ENCODE data around the gene LIFR.

Gene LIFR

DNA sequence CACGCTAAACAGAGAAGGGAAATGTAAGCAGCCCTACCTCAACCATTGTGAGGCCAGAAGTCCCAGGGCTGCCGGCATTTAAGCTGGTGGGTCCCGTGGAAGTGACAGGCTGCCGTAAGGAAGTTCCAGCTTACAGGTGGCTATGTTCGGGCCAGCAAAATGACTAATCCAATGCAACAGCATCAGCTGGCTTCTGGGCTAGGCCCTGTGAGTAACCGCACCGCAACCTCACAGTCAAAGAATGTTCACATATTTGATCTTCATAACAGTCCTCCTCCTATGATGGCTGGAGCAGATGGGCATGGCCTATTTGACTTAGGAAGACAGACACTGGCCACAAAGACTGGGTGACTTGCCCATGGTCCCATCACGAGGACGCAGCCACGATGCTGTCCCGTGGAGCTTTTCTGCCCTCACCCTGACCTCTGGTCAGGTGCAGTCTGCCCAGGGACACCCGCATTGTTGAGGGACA is 88.2 kb downstream of the LIFR start:
- DNase-seq (ENCODE audit: low read depth, low spot score): no peak
- no peak overlapping the region for H3K4me3 ChIP-seq (ENCODE audit: low read length)
- no peaks in the 10 kb centered on the region for H3K9me3 ChIP-seq (ENCODE audit: control insufficient read depth, insufficient read depth, low read length)
- H3K27me3 ChIP-seq (ENCODE audit: control insufficient read depth, insufficient read depth, low read length): no peaks in the 10 kb centered on the region
- peaks cover 3% of the 10 kb centered on the region for H3K4me1 ChIP-seq (ENCODE audit: control insufficient read depth, insufficient read depth, low read length)
- no peaks in the 10 kb centered on the region for H3K36me3 ChIP-seq (ENCODE audit: control insufficient read depth, insufficient read depth, low read length)
- no peak overlapping the region for H3K27ac ChIP-seq (ENCODE audit: low read length)
- no CpG with 5 or more reads among the region's 12 CpGs for WGBS (ENCODE audit: insufficient coverage, insufficient read length)

- no peak overlapping the region for H3K4me3 ChIP-seq (ENCODE audit: low read length)
- WGBS (ENCODE audit: insufficient coverage, insufficient read length): no CpG with 5 or more reads among the region's 22 CpGs
- H3K4me1 ChIP-seq (ENCODE audit: control insufficient read depth, insufficient read depth, low read length): peaks cover 3% of the 10 kb centered on the region
- no peaks in the 10 kb centered on the region for H3K9me3 ChIP-seq (ENCODE audit: control insufficient read depth, insufficient read depth, low read length)
- no peak for DNase-seq (ENCODE audit: low read depth, low spot score)
- H3K36me3 ChIP-seq (ENCODE audit: control insufficient read depth, insufficient read depth, low read length): no peaks in the 10 kb centered on the region
- no peak overlapping the region for H3K27ac ChIP-seq (ENCODE audit: low read length)
- H3K27me3 ChIP-seq (ENCODE audit: control insufficient read depth, insufficient read depth, low read length): no peaks in the 10 kb centered on the region
Measured at GRCh38 chr5:38467353-38468040, 88.9 kb downstream of the LIFR start.

DNA sequence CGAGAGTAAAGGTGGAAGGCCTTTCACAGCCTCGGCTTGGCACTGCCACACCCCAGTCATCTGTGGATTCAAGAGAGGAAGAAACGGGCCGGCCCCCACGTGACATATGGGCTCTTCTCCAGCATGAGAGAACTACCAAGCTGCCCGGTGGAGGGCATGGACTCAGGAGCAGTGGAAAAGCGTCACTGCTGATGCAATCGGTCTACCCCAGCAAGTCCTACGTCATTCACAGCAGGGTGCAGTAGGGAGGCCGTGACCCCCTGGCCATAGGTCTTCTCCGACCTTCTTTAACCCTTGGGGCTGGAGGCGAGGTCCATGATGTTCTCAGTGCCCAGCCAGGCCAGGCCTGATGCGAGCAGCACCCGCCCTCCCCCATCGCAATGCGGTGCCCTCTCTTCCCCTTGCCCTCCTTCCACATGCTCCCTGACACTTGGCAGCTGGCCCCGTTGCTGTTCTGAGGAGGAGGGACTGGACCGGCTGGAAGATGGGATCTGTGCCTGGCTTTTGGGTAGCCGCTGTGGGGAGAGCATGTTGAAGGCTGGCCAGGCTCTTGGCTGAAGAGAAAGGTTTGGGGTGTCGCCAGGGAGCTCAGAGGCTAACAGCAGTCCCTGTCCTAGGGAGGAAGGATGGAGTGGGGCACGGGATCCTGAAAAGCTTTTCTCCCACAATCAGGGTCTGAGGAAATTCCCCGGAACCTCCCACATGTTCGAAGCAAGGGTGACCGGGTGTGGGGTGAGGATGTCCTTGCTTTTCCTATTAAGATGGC is 89.8 kb downstream of the LIFR start:
- Histone ChIP-seq H3K4me3 (ENCODE audit: low read length) (no peak overlapping the region), H3K27me3 (ENCODE audit: control insufficient read depth, insufficient read depth, low read length) (no peaks in the 10 kb centered on the region), H3K36me3 (ENCODE audit: control insufficient read depth, insufficient read depth, low read length) (no peaks in the 10 kb centered on the region), H3K9me3 (ENCODE audit: control insufficient read depth, insufficient read depth, low read length) (no peaks in the 10 kb centered on the region), H3K4me1 (ENCODE audit: control insufficient read depth, insufficient read depth, low read length) (peaks cover 3% of the 10 kb centered on the region), H3K27ac (ENCODE audit: low read length) (no peak overlapping the region)
- no peak for DNase-seq (ENCODE audit: low read depth, low spot score)
- WGBS (ENCODE audit: insufficient coverage, insufficient read length): no CpG with 5 or more reads among the region's 24 CpGs

GRCh38 chr5:38465702-38466423 is 90.6 kb downstream of the LIFR start:
- Histone ChIP-seq H3K9me3 (ENCODE audit: control insufficient read depth, insufficient read depth, low read length) (no peaks in the 10 kb centered on the region), H3K4me3 (ENCODE audit: low read length) (no peak overlapping the region), H3K27me3 (ENCODE audit: control insufficient read depth, insufficient read depth, low read length) (no peaks in the 10 kb centered on the region), H3K27ac (ENCODE audit: low read length) (no peak overlapping the region), H3K4me1 (ENCODE audit: control insufficient read depth, insufficient read depth, low read length) (peaks cover 3% of the 10 kb centered on the region), H3K36me3 (ENCODE audit: control insufficient read depth, insufficient read depth, low read length) (no peaks in the 10 kb centered on the region)
- WGBS (ENCODE audit: insufficient coverage, insufficient read length): no CpG with 5 or more reads among the region's 9 CpGs
- no peak for DNase-seq (ENCODE audit: low read depth, low spot score)

GRCh38 chr5:38465061-38465460 is 91.4 kb downstream of the LIFR start:
- Histone ChIP-seq H3K36me3 (ENCODE audit: control insufficient read depth, insufficient read depth, low read length) (no peaks in the 10 kb centered on the region), H3K4me1 (ENCODE audit: control insufficient read depth, insufficient read depth, low read length) (peaks cover 3% of the 10 kb centered on the region), H3K27me3 (ENCODE audit: control insufficient read depth, insufficient read depth, low read length) (no peaks in the 10 kb centered on the region), H3K9me3 (ENCODE audit: control insufficient read depth, insufficient read depth, low read length) (no peaks in the 10 kb centered on the region), H3K4me3 (ENCODE audit: low read length) (no peak overlapping the region), H3K27ac (ENCODE audit: low read length) (no peak overlapping the region)
- WGBS (ENCODE audit: insufficient coverage, insufficient read length): no CpG with 5 or more reads among the region's 2 CpGs
- no peak for DNase-seq (ENCODE audit: low read depth, low spot score)

DNA sequence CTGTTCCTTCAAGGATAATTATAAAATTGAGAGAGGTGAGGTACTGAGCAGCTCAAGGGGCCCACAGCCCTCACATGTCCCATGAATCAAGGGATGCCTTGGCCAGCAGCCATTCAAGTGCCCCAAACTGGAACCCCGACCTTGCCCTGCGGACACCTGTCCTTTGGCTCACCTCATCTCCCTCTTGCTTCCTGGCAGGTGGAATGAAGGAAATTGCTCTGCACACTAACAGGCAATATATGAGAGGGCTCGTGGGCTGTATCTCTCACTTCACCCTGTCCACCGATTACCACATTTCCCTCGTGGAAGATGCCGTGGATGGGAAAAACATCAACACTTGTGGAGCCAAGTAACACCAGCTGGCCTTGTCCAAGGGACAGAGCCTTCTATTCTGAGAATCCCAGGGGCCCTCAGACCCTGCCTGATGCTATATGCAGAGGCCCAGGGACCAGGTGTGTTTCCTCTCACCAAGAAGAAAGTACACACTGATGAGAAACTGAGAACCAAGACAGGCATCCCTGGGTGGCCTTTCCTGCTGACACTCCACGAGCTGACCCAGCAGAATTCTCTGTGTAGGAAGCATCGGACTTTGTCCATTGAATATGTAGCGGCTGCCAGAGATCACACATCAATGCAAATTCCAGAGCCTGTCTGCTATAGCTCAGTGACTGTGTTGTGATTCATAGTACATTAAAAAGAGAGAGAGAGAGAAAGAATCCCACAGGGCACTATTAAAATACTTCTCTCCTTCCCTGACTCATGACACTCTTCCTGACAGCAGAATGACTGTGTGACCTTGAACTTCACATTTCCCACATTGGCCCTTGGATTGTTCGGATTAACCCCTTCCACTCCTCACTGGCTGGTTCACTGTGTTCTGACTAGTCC is 92.6 kb downstream of the LIFR start:
- no peaks in the 10 kb centered on the region for H3K27me3 ChIP-seq (ENCODE audit: control insufficient read depth, insufficient read depth, low read length)
- H3K36me3 ChIP-seq (ENCODE audit: control insufficient read depth, insufficient read depth, low read length): no peaks in the 10 kb centered on the region
- H3K4me3 ChIP-seq (ENCODE audit: low read length): no peak overlapping the region
- no CpG with 5 or more reads among the region's 10 CpGs for WGBS (ENCODE audit: insufficient coverage, insufficient read length)
- DNase-seq (ENCODE audit: low read depth, low spot score): no peak
- H3K9me3 ChIP-seq (ENCODE audit: control insufficient read depth, insufficient read depth, low read length): no peaks in the 10 kb centered on the region
- H3K4me1 ChIP-seq (ENCODE audit: control insufficient read depth, insufficient read depth, low read length): peaks cover 3% of the 10 kb centered on the region
- H3K27ac ChIP-seq (ENCODE audit: low read length): no peak overlapping the region

GRCh38 chr5:38462976-38463633 is 93.3 kb downstream of the LIFR start:
- DNase-seq (ENCODE audit: low read depth, low spot score): no peak
- peaks cover 3% of the 10 kb centered on the region for H3K4me1 ChIP-seq (ENCODE audit: control insufficient read depth, insufficient read depth, low read length)
- no peaks in the 10 kb centered on the region for H3K27me3 ChIP-seq (ENCODE audit: control insufficient read depth, insufficient read depth, low read length)
- H3K9me3 ChIP-seq (ENCODE audit: control insufficient read depth, insufficient read depth, low read length): no peaks in the 10 kb centered on the region
- no CpG with 5 or more reads among the region's 7 CpGs for WGBS (ENCODE audit: insufficient coverage, insufficient read length)
- H3K27ac ChIP-seq (ENCODE audit: low read length): no peak overlapping the region
- H3K36me3 ChIP-seq (ENCODE audit: control insufficient read depth, insufficient read depth, low read length): no peaks in the 10 kb centered on the region
- no peak overlapping the region for H3K4me3 ChIP-seq (ENCODE audit: low read length)

GRCh38 chr5:38458174-38458573 is 98.3 kb downstream of the LIFR start:
- no peak for DNase-seq (ENCODE audit: low read depth, low spot score)
- Histone ChIP-seq H3K27me3 (ENCODE audit: control insufficient read depth, insufficient read depth, low read length) (no peaks in the 10 kb centered on the region), H3K4me3 (ENCODE audit: low read length) (no peak overlapping the region), H3K27ac (ENCODE audit: low read length) (no peak overlapping the region), H3K36me3 (ENCODE audit: control insufficient read depth, insufficient read depth, low read length) (no peaks in the 10 kb centered on the region), H3K4me1 (ENCODE audit: control insufficient read depth, insufficient read depth, low read length) (no peaks in the 10 kb centered on the region), H3K9me3 (ENCODE audit: control insufficient read depth, insufficient read depth, low read length) (no peaks in the 10 kb centered on the region)
- no CpG with 5 or more reads among the region's 8 CpGs for WGBS (ENCODE audit: insufficient coverage, insufficient read length)

- Histone ChIP-seq H3K36me3 (ENCODE audit: control insufficient read depth, insufficient read depth, low read length) (no peaks in the 10 kb centered on the region), H3K9me3 (ENCODE audit: control insufficient read depth, insufficient read depth, low read length) (no peaks in the 10 kb centered on the region), H3K4me1 (ENCODE audit: control insufficient read depth, insufficient read depth, low read length) (no peaks in the 10 kb centered on the region), H3K4me3 (ENCODE audit: low read length) (no peak overlapping the region), H3K27me3 (ENCODE audit: control insufficient read depth, insufficient read depth, low read length) (no peaks in the 10 kb centered on the region), H3K27ac (ENCODE audit: low read length) (no peak overlapping the region)
- no CpG with 5 or more reads among the region's 4 CpGs for WGBS (ENCODE audit: insufficient coverage, insufficient read length)
- DNase-seq (ENCODE audit: low read depth, low spot score): no peak
Measured at GRCh38 chr5:38456657-38457399, 99.6 kb downstream of the LIFR start.

All from iPS DF 6.9 (cell line).